HFFc6 (cell line): ENCODE measurements around the gene IL32. TPM values are rescaled to one million over a fixed set of nuclear protein-coding genes. Genes with fewer than 3 reads are reported as not detected.
A peak's percentile ranks its signal among the peaks of the same experiment; 100 is the strongest.

ENCODE experiments used
- DNase-seq: peaks from one replicate; pipeline ENCODE4 v3.0.0-alpha.2; 2018
- H3K27ac Mint-ChIP-seq: 2 replicates; pipeline ENCODE4 v1.8.0; 2020; ENCODE audit warnings: mild to moderate bottlenecking, mixed read lengths
- H3K27me3 Mint-ChIP-seq: 2 replicates; pipeline ENCODE4 v1.8.0; 2021; ENCODE audit warnings: mild to moderate bottlenecking, moderate library complexity, mixed read lengths; ENCODE audit not compliant: insufficient read depth
- H3K36me3 Mint-ChIP-seq: 2 replicates; pipeline ENCODE4 v1.8.0; 2021; ENCODE audit warnings: low read depth, mixed read lengths
- H3K4me1 Mint-ChIP-seq: 2 replicates; pipeline ENCODE4 v1.8.0; 2020; ENCODE audit warnings: low read depth, mixed read lengths
- H3K4me3 Mint-ChIP-seq: 2 replicates; pipeline ENCODE4 v1.8.0; 2020; ENCODE audit warnings: mild to moderate bottlenecking, moderate library complexity, mixed read lengths
- H3K9me3 Mint-ChIP-seq: 2 replicates; pipeline ENCODE4 v1.8.0; 2020; ENCODE audit warnings: mild to moderate bottlenecking, mixed read lengths
- total RNA-seq, 6 experiments: library from RNA; stranded (reverse); fragmentation: NEBNext Ultra II Directional; extraction: Animal tissue kit (Norgen Biotek cat#: 25700); gene quantifications; 2 replicates in 1 of 6; 3 replicates in 5 of 6; pipeline ENCODE4 v1.2.3, GENCODE V29; 2021
- TF ChIP-seq, protein P1 (sequence below): fragments of 200-600 bp; sonication (generic); IDR thresholded peaks from 2 replicates; pipeline ENCODE4 v1.5.0; 2021; ENCODE audit warnings: antibody characterized with exemption, mild to moderate bottlenecking

Gene IL32
- total RNA-seq, 6 experiments from 2014 or later, result 1.00 to 2.3 (median 1.7) TPM

DNA sequence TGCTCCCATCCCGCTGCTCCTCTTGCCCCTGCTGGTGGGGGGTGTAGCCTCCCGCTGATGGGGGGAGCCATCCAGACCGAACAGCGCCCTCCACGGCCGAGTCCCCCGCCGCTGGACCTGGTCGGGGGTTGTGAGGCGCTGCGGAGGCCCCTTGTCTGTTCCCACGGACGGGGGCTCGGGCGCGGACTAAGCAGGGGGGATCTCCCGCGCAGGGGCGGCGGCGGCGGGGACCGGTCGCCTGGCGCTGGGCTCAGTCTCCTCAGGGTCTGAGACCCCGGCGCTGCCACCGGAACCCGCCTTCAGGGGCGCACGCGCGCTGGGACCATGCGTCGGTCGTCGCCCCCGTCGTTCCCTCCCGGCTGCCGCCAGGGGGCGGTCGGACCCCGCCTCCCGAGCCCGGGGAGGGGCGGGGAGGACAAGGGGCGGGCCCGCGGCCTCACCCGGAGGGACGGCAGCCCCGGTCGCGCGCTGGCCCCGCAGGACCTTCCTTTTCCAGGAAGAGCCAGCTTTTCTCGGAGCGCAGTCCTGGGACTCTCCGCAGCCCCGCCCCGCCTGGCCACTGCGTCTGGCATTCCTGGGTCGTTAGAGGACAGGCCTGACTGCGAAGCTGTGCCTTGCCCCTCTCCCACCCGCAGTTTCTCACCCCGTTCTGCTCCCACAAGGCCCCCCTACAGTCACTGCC is 6.3 kb upstream of the IL32 start:
- peaks cover 8% of the 10 kb centered on the region for H3K4me1 Mint-ChIP-seq
- H3K36me3 Mint-ChIP-seq, result no peaks in the 10 kb centered on the region
- peak overlapping the region; percentile 84 for H3K27ac Mint-ChIP-seq
- H3K27me3 Mint-ChIP-seq, result peaks cover 4% of the 10 kb centered on the region
- no peaks in the 10 kb centered on the region for H3K9me3 Mint-ChIP-seq
- peak overlapping the region; percentile 89 for H3K4me3 Mint-ChIP-seq
- TF ChIP-seq, protein P1, sequence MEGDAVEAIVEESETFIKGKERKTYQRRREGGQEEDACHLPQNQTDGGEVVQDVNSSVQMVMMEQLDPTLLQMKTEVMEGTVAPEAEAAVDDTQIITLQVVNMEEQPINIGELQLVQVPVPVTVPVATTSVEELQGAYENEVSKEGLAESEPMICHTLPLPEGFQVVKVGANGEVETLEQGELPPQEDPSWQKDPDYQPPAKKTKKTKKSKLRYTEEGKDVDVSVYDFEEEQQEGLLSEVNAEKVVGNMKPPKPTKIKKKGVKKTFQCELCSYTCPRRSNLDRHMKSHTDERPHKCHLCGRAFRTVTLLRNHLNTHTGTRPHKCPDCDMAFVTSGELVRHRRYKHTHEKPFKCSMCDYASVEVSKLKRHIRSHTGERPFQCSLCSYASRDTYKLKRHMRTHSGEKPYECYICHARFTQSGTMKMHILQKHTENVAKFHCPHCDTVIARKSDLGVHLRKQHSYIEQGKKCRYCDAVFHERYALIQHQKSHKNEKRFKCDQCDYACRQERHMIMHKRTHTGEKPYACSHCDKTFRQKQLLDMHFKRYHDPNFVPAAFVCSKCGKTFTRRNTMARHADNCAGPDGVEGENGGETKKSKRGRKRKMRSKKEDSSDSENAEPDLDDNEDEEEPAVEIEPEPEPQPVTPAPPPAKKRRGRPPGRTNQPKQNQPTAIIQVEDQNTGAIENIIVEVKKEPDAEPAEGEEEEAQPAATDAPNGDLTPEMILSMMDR, result peak; percentile 93
- DNase-seq, result peak; percentile 76

GRCh38 chr16:3059723-3060242 is 5.7 kb upstream of the IL32 start:
- Mint-ChIP-seq H3K27me3 (peaks cover 4% of the 10 kb centered on the region), H3K9me3 (no peaks in the 10 kb centered on the region), H3K27ac (peak overlapping the region; percentile 84), H3K4me3 (peak overlapping the region; percentile 85), H3K4me1 (peaks cover 8% of the 10 kb centered on the region), H3K36me3 (no peaks in the 10 kb centered on the region)
- DNase-seq, result no peak
- TF ChIP-seq, protein P1, result no peak

DNA sequence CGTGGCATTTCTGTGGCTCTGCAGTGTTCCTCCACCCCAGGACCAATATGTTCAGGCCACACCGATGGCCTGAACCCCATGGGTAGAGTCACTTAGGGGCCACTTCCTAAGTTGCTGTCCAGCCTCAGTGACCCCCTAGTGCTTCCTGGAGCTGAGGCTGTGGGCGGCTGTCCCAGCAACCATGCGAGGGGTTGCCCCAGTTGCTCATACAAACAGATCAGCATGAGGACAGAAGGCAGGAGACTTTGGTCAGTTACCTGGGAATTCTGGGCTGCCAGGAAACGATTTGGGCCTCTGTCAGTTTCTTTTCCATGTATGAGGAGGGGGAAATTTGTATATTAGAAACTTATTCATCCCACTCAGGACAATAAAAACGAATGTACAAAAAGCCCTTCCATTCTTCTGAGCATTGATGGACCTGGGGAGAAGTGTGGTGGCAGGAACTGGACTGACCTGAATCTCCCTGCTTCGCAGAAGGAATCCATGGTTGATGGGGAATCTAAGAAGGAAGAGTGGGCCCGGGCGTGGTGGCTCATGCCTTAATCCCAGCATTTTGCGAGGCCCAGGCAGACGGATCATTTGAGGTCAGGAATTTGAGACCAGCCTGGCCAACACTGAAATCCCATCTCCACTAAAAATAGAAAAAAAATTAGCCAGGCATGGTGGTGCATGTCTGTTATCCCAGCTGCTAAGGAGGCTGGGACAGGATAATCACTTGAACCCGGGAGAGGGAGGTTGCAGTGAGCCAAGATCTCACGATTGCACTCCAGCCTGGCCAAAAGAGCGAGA is 4.9 kb upstream of the IL32 start:
- H3K4me1 Mint-ChIP-seq, result peaks cover 14% of the 10 kb centered on the region
- H3K9me3 Mint-ChIP-seq, result no peaks in the 10 kb centered on the region
- DNase-seq, result no peak
- TF ChIP-seq, protein P1, result no peak
- H3K27ac Mint-ChIP-seq, result peak overlapping the region; percentile 84; the same call in 1 of the 2 replicates
- H3K36me3 Mint-ChIP-seq, result no peaks in the 10 kb centered on the region
- H3K4me3 Mint-ChIP-seq, result peak overlapping the region; percentile 85
- H3K27me3 Mint-ChIP-seq, result peaks cover 4% of the 10 kb centered on the region

DNA sequence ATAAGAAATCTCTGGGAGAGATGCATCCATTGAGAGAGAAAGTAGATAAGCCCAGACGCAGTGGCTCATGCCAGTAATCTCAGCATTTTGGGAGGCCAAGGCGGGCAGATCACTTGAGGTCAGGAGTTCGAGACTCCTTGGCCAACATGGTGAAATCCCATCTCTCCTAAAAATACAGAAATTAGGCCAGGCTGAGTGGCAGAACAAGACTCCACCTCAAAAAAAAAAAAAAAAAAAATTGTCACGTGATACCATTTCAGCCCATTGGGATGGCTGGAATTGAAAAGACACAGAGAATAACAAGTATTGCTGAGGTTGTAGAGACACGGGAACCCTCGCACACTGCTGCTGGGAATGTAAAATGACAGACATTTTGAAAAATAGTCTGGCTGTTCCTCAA is 2.9 kb upstream of the IL32 start:
- Mint-ChIP-seq H3K27me3 (peaks cover 2% of the 10 kb centered on the region), H3K27ac (no peak overlapping the region), H3K9me3 (no peaks in the 10 kb centered on the region)

GRCh38 chr16:3063625-3064386 is 1.6 kb upstream of the IL32 start:
- Mint-ChIP-seq H3K4me1 (peaks cover 16% of the 10 kb centered on the region), H3K9me3 (no peaks in the 10 kb centered on the region), H3K27ac (no peak overlapping the region), H3K4me3 (no peak overlapping the region), H3K36me3 (no peaks in the 10 kb centered on the region), H3K27me3 (peaks cover 2% of the 10 kb centered on the region)
- no peak for DNase-seq
- TF ChIP-seq, protein P1, result no peak

More for the DNA sequence above, 2.9 kb upstream of the IL32 start:
- TF ChIP-seq, protein P1, result no peak
- Mint-ChIP-seq H3K36me3 (no peaks in the 10 kb centered on the region), H3K4me3 (no peak overlapping the region), H3K4me1 (peaks cover 16% of the 10 kb centered on the region)
- no peak for DNase-seq
